Transverse colon (tissue), 4 donors: ENCODE results near the gene ORM1. TPM values are rescaled to one million over a fixed set of nuclear protein-coding genes. Genes with fewer than 3 reads are reported as not detected.

Experiments
- DNase-seq: peaks from one replicate; pipeline ENCODE4 v3.0.0-alpha.2; 2019
- H3K27ac ChIP-seq, 4 donors: fragments of 200-600 bp; sonication (generic); 2 replicates each; pipeline ENCODE4 v1.5.1; 2016 to 2018; ENCODE audit warnings: inconsistent platforms in 4 of 4
- H3K27me3 ChIP-seq: fragments of 200-600 bp; sonication (generic); 2 replicates; pipeline ENCODE4 v1.5.1; 2017; ENCODE audit warnings: inconsistent platforms
- H3K36me3 ChIP-seq, 4 donors: fragments of 200-600 bp; sonication (generic); 2 replicates each; pipeline ENCODE4 v1.5.1; 2017 to 2019; ENCODE audit warnings: inconsistent platforms in 4 of 4
- H3K4me1 ChIP-seq, 4 donors: fragments of 200-600 bp; sonication (generic); 2 replicates each; pipeline ENCODE4 v1.5.1; 2017 to 2020; ENCODE audit warnings: inconsistent platforms in 4 of 4
- H3K4me3 ChIP-seq, 4 donors: fragments of 200-600 bp; sonication (generic); 1 replicate in 1 of 4; 2 replicates in 3 of 4; pipeline versions ENCODE4 v1.5.1 to v1.6.1; 2017 to 2019; ENCODE audit warnings: inconsistent platforms in 4 of 4
- H3K9me3 ChIP-seq, 2 donors: fragments of 200-600 bp; sonication (generic); 2 replicates each; pipeline ENCODE4 v1.5.1; 2017 to 2019; ENCODE audit warnings: inconsistent platforms in 2 of 2
- EP300 ChIP-seq: sonication (generic); formaldehyde crosslinking; IDR thresholded peaks from one replicate; pipeline ENCODE4 v1.6.1; 2017; ENCODE audit warnings: antibody characterized with exemption, low read depth
- POLR2A ChIP-seq: fragments of 450-650 bp; IDR thresholded peaks from one replicate; pipeline ENCODE4 v1.6.1; 2016; ENCODE audit warnings: antibody characterized with exemption, mild to moderate bottlenecking, moderate library complexity
- POLR2AphosphoS5 ChIP-seq, 3 donors: sonication (generic); formaldehyde crosslinking; IDR thresholded peaks; one replicate each; pipeline ENCODE4 v1.6.1; 2016; ENCODE audit warnings: antibody characterized with exemption in 3 of 3
- WGBS, 2 donors: methylation state at CpG; one replicate each; pipeline ENCODE4 v1.1.5; 2018; ENCODE audit warnings: low coverage in 1 of 2; 5-methylcytosine and 5-hydroxymethylcytosine counted together
- in situ Hi-C, 4 donors: fragments of 200-750 bp; cut with MboI; loops; one replicate each; pipeline versions ENCODE4 v1.15.0 to v1.15.1; 2017; ENCODE audit warnings: low sequenced_read_pairs in 3 of 4, low pct_ligation_motif_present in 1 of 4, low pct_unique_long_range_greater_than_20kb in 1 of 4
- intact Hi-C: fragments of 100-400 bp; cut with DNase I; formaldehyde crosslinking; loops from one replicate; pipeline ENCODE4 v1.15.1; 2023; ENCODE audit warnings: low total_unique reads
- total RNA-seq, 4 donors: library from RNA; depleted of rRNA; stranded (reverse); fragments of >200 nt; gene quantifications; one replicate each; pipeline ENCODE4 v1.1.0, GENCODE V29; 2016
- TF ChIP-seq, protein P1 (sequence below), 5 experiments: fragments of 200-600 bp in 3 of 5; fragments of 450-650 bp in 2 of 5; sonication (generic) in 3 of 5; IDR thresholded peaks; 1 replicate in 2 of 5; 2 replicates in 3 of 5; pipeline ENCODE4 v1.5.1; 2016 to 2017; ENCODE audit warnings: antibody characterized with exemption in 5 of 5, inconsistent platforms in 3 of 5, mild to moderate bottlenecking in 2 of 5, moderate library complexity in 1 of 5

The ORM1 gene
- total RNA-seq, 4 donors from 2014 or later, result not detected

GRCh38 chr9:114304416-114305188 lies 18.3 kb upstream of the ORM1 start:
- in situ Hi-C loops (no loop called here), intact Hi-C loops (no loop called here)
- H3K4me1 ChIP-seq, result no peaks in the 10 kb centered on the region
- peak; percentile 6 for DNase-seq
- 80 to 85% methylated on average over 1 to 9 of the region's 10 CpGs for WGBS, 2 donors
- no peaks in the 10 kb centered on the region for H3K9me3 ChIP-seq
- H3K27me3 ChIP-seq, result no peaks in the 10 kb centered on the region
- no peak overlapping the region for H3K4me3 ChIP-seq
- H3K27ac ChIP-seq, result no peak overlapping the region
- no peaks in the 10 kb centered on the region for H3K36me3 ChIP-seq
- no peak for TF ChIP-seq POLR2AphosphoS5 (IDR thresholded peaks at IDR 0.05)
- TF ChIP-seq EP300, result no peak
- no peak for TF ChIP-seq POLR2A
- TF ChIP-seq, protein P1, sequence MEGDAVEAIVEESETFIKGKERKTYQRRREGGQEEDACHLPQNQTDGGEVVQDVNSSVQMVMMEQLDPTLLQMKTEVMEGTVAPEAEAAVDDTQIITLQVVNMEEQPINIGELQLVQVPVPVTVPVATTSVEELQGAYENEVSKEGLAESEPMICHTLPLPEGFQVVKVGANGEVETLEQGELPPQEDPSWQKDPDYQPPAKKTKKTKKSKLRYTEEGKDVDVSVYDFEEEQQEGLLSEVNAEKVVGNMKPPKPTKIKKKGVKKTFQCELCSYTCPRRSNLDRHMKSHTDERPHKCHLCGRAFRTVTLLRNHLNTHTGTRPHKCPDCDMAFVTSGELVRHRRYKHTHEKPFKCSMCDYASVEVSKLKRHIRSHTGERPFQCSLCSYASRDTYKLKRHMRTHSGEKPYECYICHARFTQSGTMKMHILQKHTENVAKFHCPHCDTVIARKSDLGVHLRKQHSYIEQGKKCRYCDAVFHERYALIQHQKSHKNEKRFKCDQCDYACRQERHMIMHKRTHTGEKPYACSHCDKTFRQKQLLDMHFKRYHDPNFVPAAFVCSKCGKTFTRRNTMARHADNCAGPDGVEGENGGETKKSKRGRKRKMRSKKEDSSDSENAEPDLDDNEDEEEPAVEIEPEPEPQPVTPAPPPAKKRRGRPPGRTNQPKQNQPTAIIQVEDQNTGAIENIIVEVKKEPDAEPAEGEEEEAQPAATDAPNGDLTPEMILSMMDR (IDR thresholded peaks at IDR 0.05), result no peak

DNA sequence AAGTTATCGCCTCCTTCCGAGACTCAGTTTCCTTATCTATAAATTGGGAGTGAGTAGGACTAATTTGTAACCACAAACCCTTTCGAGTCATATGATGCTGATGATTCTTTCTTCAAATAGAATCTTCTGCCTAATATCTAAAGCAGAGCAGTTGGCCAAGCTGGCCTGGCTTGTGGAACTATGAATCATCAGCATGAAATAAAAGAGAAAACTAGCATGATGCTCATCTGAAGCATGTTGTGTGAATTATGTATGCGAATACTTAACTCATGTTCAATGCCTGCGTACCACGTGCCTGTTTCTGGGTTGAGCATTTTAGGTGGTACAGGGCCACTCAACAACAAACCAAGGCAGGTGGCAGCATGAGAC lies 15.0 kb upstream of the ORM1 start:
- H3K9me3 ChIP-seq, result no peaks in the 10 kb centered on the region
- no peak for TF ChIP-seq EP300
- TF ChIP-seq POLR2A, result no peak
- TF ChIP-seq, protein P1 (IDR thresholded peaks at IDR 0.05), result no peak
- no peak for TF ChIP-seq POLR2AphosphoS5 (IDR thresholded peaks at IDR 0.05)
- in situ Hi-C loops, result no loop called here
- H3K27me3 ChIP-seq, result no peaks in the 10 kb centered on the region
- no peak overlapping the region for H3K27ac ChIP-seq
- intact Hi-C loops, result no loop called here
- 84 to 100% methylated on average over 2 to 6 of the region's 6 CpGs for WGBS, 2 donors
- H3K36me3 ChIP-seq, result no peaks in the 10 kb centered on the region
- H3K4me1 ChIP-seq, result no peaks in the 10 kb centered on the region
- no peak overlapping the region for H3K4me3 ChIP-seq
- no peak for DNase-seq

- intact Hi-C loops, result no loop called here
- no peak for DNase-seq
Measured at GRCh38 chr9:114308361-114308950, 14.4 kb upstream of the ORM1 start.

GRCh38 chr9:114309096-114309495 lies 13.8 kb upstream of the ORM1 start:
- H3K9me3 ChIP-seq, result no peaks in the 10 kb centered on the region
- no peak for TF ChIP-seq POLR2AphosphoS5 (IDR thresholded peaks at IDR 0.05)
- TF ChIP-seq, protein P1 (IDR thresholded peaks at IDR 0.05), result no peak
- TF ChIP-seq EP300, result no peak
- TF ChIP-seq POLR2A, result no peak
- intact Hi-C loops (no loop called here), in situ Hi-C loops (no loop called here)
- no peak overlapping the region for H3K27ac ChIP-seq
- no peaks in the 10 kb centered on the region for H3K36me3 ChIP-seq
- WGBS, 2 donors, result 80 to 92% methylated on average over 1 to 13 of the region's 13 CpGs
- no peak for DNase-seq
- no peak overlapping the region for H3K4me3 ChIP-seq
- H3K27me3 ChIP-seq, result no peaks in the 10 kb centered on the region
- H3K4me1 ChIP-seq, result no peaks in the 10 kb centered on the region

More at GRCh38 chr9:114308361-114308950, 14.4 kb upstream of the ORM1 start:
- in situ Hi-C loops, result no loop called here
- H3K27me3 ChIP-seq, result no peaks in the 10 kb centered on the region
- WGBS, 2 donors, result 88% methylated on average over 13 of the region's 13 CpGs; no CpG with 5 or more reads in 1 of the 2 donors
- H3K4me1 ChIP-seq, result no peaks in the 10 kb centered on the region
- TF ChIP-seq, protein P1 (IDR thresholded peaks at IDR 0.05), result no peak
- TF ChIP-seq EP300, result no peak
- TF ChIP-seq POLR2A, result no peak
- TF ChIP-seq POLR2AphosphoS5 (IDR thresholded peaks at IDR 0.05), result no peak
- no peak overlapping the region for H3K27ac ChIP-seq
- no peaks in the 10 kb centered on the region for H3K36me3 ChIP-seq
- H3K4me3 ChIP-seq, result no peak overlapping the region
- no peaks in the 10 kb centered on the region for H3K9me3 ChIP-seq
